GM21619 (cell line): ENCODE results near the gene ANHX.

Experiments
- ATAC-seq: cut with Tn5 transposase; IDR thresholded peaks from one replicate; pipeline ENCODE4 v1.9.1; 2021; ENCODE audit not compliant: unreplicated experiment

The ANHX gene

DNA sequence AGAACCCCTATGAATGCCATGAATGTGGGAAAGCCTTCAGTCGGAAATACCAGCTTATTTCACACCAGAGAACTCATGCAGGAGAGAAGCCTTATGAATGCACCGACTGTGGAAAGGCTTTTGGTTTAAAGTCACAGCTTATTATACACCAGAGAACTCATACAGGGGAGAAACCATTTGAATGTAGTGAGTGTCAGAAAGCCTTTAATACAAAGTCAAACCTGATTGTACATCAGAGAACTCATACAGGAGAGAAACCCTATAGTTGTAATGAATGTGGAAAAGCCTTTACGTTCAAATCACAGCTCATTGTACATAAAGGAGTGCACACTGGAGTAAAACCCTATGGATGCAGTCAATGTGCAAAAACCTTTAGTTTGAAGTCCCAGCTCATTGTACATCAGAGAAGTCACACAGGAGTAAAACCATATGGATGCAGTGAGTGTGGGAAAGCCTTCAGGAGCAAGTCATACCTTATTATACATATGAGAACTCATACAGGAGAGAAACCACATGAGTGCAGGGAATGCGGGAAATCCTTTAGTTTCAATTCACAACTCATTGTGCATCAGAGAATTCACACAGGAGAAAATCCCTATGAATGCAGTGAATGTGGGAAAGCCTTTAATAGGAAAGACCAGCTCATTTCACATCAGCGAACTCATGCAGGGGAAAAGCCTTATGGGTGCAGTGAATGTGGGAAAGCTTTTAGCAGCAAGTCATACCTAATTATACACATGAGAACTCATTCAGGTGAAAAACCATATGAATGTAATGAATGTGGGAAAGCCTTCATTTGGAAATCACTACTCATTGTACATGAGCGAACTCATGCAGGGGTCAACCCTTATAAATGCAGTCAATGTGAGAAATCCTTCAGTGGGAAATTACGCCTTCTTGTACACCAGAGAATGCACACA is 32.1 kb downstream of the ANHX start:
- no peak for ATAC-seq

DNA sequence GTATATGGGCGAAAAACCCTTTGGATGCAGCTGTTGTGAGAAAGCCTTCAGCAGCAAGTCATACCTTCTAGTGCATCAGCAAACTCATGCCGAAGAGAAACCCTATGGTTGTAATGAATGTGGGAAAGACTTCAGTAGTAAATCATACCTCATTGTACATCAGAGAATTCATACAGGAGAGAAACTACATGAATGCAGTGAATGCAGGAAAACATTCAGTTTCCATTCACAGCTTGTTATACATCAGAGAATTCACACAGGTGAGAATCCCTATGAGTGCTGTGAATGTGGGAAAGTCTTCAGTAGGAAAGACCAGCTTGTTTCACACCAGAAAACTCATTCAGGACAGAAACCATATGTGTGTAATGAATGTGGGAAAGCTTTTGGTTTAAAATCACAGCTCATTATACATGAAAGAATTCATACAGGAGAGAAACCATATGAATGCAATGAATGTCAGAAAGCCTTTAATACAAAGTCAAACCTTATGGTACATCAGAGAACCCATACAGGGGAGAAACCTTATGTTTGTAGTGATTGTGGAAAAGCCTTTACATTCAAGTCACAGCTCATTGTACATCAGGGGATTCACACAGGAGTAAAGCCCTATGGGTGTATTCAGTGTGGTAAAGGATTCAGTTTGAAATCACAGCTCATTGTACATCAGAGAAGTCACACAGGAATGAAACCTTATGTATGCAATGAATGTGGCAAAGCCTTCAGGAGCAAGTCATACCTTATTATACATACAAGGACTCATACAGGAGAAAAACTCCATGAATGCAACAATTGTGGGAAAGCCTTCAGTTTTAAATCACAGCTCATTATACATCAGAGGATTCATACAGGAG is 33.0 kb downstream of the ANHX start:
- no peak for ATAC-seq

DNA sequence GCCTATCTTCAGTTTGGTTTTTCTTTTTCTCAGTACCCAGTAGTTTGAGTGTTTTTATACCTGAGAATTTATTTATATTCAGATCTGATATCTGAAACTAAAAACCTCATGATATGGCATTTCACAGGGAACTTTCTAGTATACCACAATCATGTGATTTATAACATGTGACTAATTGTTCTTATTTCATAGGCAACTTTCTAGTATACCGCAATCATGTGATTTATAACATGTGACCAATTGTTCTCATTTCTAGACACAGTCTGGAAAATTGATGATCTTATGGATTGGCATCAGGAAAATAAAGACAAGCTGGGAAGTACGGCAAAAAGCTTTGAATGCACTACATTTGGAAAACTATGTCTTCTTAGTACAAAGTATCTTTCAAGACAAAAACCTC is 33.8 kb downstream of the ANHX start:
- no peak for ATAC-seq

DNA sequence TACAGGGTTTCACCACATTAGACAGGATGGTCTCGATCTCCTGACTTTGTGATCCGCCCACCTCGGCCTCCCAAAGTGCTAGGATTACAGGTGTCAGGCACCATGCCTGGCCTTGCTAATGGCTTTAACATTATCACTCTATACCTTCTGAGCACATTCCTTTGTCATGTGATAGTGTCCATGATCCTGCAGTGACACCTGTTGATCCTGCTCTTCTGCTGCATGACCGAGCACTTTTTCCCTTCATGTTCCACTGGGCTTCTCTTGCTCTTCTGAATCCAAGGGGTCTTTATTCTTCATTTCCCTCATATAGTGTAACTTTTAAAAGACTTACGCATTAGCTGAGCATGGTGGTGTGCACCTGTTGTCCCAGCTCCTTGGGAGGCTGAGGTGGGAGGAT is 42.8 kb downstream of the ANHX start:
- ATAC-seq: no peak

- no peak for ATAC-seq
Measured at GRCh38 chr12:133190176-133190575, 45.5 kb downstream of the ANHX start.

GRCh38 chr12:133181238-133181959 is 54.3 kb downstream of the ANHX start, which contains the start of gene ZNF268:
TSS of gene ZNF268 (plus strand) at chr12:133181495. CDS start at chr12:133181998, 503 bp downstream.
- peak; percentile 91 for ATAC-seq

DNA sequence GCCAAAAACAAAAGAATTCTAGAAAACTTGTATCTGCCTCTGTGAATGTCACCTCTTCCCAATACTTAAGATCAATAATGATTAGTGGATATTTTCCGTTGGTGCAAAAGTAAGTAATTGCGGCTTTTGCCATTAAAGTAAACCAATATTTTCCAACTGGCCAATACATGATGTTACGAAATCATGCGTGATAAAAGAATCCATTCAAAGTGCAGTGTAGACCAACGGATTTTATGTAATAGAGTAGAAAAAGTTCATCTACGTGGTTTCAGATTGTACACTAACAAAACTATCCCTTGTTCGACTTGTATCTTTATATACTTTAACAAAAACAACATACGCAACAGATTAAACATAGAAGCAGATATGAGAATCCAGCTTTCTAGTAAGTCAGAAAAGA is 55.0 kb downstream of the ANHX start:
- no peak for ATAC-seq

GRCh38 chr12:133174901-133175300 is 60.8 kb downstream of the ANHX start:
- no peak for ATAC-seq

DNA sequence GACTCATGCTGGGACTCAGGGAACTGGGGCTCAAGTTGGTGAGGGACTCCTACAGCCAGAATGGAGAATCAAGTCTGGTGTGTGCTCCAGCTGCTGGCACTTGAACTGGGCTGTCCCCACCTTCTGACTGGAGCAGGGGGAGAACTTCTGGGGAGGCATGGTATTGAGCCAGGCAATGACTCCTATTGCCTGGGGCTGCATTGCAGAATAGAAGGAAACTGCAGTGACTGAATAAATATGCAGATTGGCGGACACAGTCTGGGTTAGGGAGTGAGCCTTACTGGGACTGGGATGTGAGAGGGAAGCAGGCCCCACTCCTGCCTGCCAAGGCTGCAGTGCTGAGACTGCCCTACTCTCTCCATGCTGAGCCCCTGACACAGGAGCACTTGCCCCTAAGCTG is 63.2 kb downstream of the ANHX start:
- no peak for ATAC-seq
